ENCODE results near the gene ZBED1. TPM values are rescaled to one million over a fixed set of nuclear protein-coding genes. Genes with fewer than 3 reads are reported as not detected.
"Not testable (repeated sequence)": the region's sequence is repeated elsewhere in the genome, so short reads cannot be mapped to it uniquely, and the experiment has no call there.

Gene ZBED1
- total RNA-seq, 1 experiment from 2014 or later: 45.1 TPM

DNA sequence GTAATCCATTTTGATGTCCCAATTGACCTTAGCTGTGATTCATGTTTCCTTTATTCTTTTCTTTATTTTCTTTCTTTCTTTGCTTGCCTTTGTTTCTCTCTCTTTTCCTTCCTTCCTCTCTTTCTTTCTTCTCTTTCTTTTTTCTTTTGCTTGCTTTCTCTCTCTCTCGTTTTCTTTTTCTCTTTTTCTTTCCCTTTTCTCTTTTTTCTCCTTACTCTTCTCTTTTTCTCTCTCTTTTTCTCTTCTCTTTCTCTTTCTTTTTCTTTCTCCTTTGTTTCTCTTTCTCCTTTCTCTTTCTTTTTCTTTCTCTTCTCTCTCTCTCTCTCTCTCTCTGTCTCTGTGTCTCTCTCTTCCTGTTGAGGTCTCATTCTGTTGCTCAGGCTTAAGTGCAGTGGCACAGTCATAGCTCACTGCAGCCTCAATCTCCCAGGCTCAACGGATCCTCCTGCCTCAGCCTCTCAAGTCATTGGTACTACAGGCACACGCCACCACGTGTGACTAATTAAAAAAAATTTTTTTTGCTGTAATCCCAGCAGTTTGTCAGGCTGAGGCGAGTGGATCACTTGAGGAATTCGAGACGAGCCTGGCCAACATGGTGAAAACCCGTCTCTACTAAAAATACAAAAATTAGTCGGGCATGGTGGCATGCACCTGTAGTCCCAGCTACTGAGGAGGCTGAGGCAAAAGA lies 8.0 kb upstream of the ZBED1 start:
- CTCF ChIA-PET: no interaction called here
- DNase-seq (ENCODE audit: low spot score) (no peak), ATAC-seq (no peak)
- no peaks in the 10 kb centered on the region for H3K36me3 Mint-ChIP-seq
- no peak overlapping the region for H3K4me3 Mint-ChIP-seq
- H3K27me3 Mint-ChIP-seq (ENCODE audit: low read depth): no peaks in the 10 kb centered on the region
- POLR2A ChIA-PET: no interaction called here
- H3K9me3 Mint-ChIP-seq: no peaks in the 10 kb centered on the region
- TF ChIP-seq ZNF512 (CRISPR knock-in tag; IDR thresholded peaks at IDR 0.05; ENCODE audit: borderline replicate concordance) (0 out of 2 replicates have a peak, but pooled peaks have one; percentile 61), ZMAT4 (CRISPR knock-in tag; IDR thresholded peaks at IDR 0.05) (no peak)
- no peak overlapping the region for H3K27ac Mint-ChIP-seq
- peaks cover 7% of the 10 kb centered on the region for H3K4me1 Mint-ChIP-seq

DNA sequence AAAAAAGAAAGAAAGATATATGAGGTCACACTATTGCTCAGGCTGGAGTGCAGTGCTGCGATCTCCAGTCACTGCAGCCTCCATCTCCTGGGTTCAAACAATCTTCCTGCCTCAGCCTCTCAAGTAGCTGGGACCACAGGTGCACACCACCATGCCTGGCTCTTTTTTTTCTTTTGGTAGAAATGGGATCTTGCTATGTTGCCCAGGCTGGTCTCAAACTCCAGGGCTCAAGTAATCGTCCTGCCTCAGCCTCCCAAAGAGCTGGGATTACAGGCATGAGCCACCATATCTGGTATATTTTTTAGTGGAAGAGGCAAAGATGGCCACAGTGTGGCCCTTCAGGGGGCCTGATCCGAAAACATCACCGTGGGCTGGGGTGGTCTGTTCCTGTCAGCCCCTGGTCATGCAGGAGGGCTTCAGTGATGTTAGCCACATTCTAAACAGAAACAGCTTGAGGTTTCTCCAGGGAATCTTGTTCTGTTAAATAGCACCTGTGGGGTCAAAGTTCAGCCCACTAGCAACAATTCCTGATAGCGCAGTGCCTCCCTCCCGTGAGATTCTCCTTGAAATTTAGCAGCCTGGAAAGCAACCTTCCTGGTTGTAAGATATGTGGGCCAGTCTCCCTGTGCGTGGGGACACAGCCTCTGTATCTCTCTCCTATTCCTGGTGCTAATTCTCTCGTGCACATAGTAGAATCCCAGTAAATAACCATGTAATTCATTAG lies 7.3 kb upstream of the ZBED1 start:
- TF ChIP-seq, protein P1, sequence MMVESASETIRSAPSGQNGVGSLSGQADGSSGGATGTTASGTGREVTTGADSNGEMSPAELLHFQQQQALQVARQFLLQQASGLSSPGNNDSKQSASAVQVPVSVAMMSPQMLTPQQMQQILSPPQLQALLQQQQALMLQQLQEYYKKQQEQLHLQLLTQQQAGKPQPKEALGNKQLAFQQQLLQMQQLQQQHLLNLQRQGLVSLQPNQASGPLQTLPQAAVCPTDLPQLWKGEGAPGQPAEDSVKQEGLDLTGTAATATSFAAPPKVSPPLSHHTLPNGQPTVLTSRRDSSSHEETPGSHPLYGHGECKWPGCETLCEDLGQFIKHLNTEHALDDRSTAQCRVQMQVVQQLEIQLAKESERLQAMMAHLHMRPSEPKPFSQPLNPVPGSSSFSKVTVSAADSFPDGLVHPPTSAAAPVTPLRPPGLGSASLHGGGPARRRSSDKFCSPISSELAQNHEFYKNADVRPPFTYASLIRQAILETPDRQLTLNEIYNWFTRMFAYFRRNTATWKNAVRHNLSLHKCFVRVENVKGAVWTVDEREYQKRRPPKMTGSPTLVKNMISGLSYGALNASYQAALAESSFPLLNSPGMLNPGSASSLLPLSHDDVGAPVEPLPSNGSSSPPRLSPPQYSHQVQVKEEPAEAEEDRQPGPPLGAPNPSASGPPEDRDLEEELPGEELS (CRISPR knock-in tag; IDR thresholded peaks at IDR 0.05): no peak
- TF ChIP-seq ZNF121 (CRISPR knock-in tag; IDR thresholded peaks at IDR 0.05): peak; percentile 11; the same call in 1 of the 2 replicates
- no peak overlapping the region for H3K27ac Mint-ChIP-seq
- POLR2A ChIA-PET: no interaction called here
- no peak overlapping the region for H3K4me3 Mint-ChIP-seq
- H3K27me3 Mint-ChIP-seq (ENCODE audit: low read depth): no peaks in the 10 kb centered on the region
- ATAC-seq: no peak
- no peaks in the 10 kb centered on the region for H3K9me3 Mint-ChIP-seq
- no peak for DNase-seq (ENCODE audit: low spot score)
- CTCF ChIA-PET: no interaction called here
- H3K36me3 Mint-ChIP-seq: no peaks in the 10 kb centered on the region
- peaks cover 2% of the 10 kb centered on the region for H3K4me1 Mint-ChIP-seq

- no peaks in the 10 kb centered on the region; the same call in 1 of the 2 replicates for H3K4me1 Mint-ChIP-seq
- ATAC-seq: no peak
- no peak overlapping the region for H3K27ac Mint-ChIP-seq
- TF ChIP-seq MLX (CRISPR knock-in tag; IDR thresholded peaks at IDR 0.05) (no peak), SMAD4 (CRISPR knock-in tag; IDR thresholded peaks at IDR 0.05) (no peak), PRDM15 (CRISPR knock-in tag; IDR thresholded peaks at IDR 0.05) (no peak)
- CTCF ChIA-PET: no interaction called here
- H3K9me3 Mint-ChIP-seq: no peaks in the 10 kb centered on the region
- no peak overlapping the region for H3K4me3 Mint-ChIP-seq
- no peak for DNase-seq (ENCODE audit: low spot score)
- H3K36me3 Mint-ChIP-seq: no peaks in the 10 kb centered on the region
- no peaks in the 10 kb centered on the region for H3K27me3 Mint-ChIP-seq (ENCODE audit: low read depth)
- POLR2A ChIA-PET: no interaction called here
These were observed 6.4 kb upstream of the ZBED1 start for GRCh38 chrX:2507196-2507595.

- not testable (repeated sequence) for H3K27ac Mint-ChIP-seq, H3K36me3 Mint-ChIP-seq
These were observed 4.6 kb upstream of the ZBED1 start for GRCh38 chrX:2505341-2505740.

More at GRCh38 chrX:2505341-2505740, 4.6 kb upstream of the ZBED1 start:
- H3K4me3 Mint-ChIP-seq; CTCF ChIA-PET; DNase-seq (ENCODE audit: low spot score); H3K9me3 Mint-ChIP-seq; H3K27me3 Mint-ChIP-seq (ENCODE audit: low read depth); ATAC-seq; POLR2A ChIA-PET; H3K4me1 Mint-ChIP-seq: not testable (repeated sequence)
